Measurements from ENCODE around the gene ZNF892.
A peak's percentile ranks its signal among the peaks of the same experiment; 100 is the strongest.
"Not testable (repeated sequence)": the region's sequence is repeated elsewhere in the genome, so short reads cannot be mapped to it uniquely, and the experiment has no call there.

Gene ZNF892

DNA sequence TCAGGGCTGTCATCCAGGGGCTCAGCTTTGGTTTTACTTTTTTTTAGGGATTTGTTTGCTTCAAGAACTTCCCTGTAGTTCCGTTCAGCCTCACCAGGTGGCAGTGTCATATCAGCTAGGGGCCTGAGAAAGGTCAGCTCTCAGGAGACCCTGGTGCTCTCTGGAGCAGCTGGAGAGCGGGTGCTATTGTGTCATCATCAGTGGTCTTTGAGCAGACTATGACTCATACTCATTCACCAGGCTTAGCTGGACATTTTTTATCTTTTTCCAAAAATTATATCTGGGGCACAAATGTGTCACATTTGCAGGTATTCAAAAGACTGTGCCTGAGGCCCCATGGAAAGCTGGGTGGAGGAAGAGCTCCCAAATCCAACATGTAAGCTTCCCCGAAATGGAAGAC lies 24.4 kb downstream of the ZNF892 start:
- DNase-seq: peak; percentile 39 to 64

GRCh38 chr2:95232232-95232631 lies 24.9 kb downstream of the ZNF892 start:
- DNase-seq: no peak

DNA sequence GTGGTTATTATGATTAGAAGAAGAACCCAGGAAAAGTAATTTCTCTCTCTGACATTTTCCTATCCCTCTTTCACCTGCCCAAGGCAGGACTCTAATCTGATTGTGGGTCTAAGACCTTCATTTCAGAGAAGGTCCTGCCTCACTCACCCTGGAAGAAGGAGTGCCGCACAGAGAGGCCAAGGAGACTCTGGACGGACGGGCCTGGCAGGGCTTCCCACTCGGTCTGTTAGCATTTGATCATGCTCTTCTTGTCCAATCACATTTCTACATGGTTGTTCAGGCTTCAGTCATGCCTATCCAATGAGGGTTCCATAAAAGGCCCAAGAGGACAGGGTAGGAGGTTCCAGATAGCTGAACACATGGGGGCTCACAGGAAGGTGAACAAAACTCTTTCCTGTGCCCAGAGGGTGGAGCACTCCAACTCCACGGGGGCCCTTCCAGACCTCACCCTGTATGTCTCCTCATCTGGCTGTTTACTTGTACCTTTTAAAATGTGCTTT lies 27.0 kb downstream of the ZNF892 start:
- DNase-seq: no peak

DNA sequence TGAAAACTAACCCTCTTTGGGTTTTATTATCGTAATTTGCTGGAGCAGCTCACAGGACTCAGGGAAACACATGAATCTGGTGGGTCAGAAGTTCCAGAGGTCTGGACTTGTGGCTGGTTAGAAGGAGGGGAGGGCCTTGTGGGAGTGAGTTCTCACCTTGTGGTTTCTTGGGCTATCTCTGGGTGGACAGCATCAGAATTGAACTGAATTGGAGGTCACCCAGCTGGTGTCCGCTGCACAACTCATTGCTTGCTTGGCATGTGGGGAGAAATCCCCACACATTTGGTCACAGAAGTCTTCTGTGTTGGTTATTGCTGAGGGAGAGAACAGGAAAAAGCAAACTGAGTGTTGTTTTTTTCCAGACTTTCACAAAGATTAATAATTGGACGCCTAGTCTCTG lies 27.5 kb downstream of the ZNF892 start:
- no peak for DNase-seq

DNA sequence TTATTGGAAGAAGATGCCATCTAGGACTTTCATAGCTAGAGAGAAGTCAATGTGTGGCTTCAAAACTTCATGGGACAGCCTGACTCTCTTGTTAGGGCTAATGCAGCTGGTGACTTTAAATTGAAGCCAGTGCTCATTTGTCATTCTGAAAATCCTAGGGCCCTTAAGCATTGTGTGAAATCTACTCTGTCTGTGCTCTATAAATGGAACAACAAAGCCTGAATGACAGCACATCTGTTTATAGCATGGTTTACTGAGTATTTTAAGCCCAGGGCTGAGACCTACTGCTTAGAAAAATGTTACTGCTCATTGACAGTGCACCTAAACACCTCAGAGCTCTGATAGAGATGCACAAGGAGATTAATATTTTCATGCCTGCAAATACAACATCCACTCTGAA lies 30.8 kb downstream of the ZNF892 start:
- no peak for DNase-seq

DNA sequence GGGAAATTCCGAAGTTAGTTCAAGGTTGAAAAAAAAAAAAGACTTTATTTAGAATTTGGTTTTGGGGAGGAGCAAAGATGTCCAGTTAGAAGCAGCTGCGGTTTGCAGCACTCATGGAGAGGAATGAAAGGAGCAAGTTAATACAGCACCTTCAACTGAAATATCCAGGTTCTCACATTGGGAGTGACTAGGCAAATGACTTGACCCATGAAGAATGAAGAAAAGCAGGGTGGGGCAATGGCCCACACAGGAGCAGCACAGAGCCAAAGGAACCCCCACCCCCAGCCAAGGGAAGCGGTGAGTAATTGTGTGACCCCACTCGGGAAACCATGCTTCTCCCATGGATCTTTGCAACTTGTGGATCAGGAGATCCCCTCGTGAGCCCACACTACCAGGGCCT lies 32.8 kb downstream of the ZNF892 start:
- no peak for DNase-seq

- DNase-seq: no peak
Measured at GRCh38 chr2:95240556-95240955, 33.2 kb downstream of the ZNF892 start.

GRCh38 chr2:95242084-95242483 lies 34.8 kb downstream of the ZNF892 start:
- DNase-seq: not testable (repeated sequence)
